ENCODE results near the gene BTBD18. TPM values are rescaled to one million over a fixed set of nuclear protein-coding genes. Genes with fewer than 3 reads are reported as not detected.

BTBD18 gene
- total RNA-seq, 1 donor from 2014 or later, result not detected

Other genes starting within 250 kb of the BTBD18 start
- gene SLC43A1, start 236.1 kb downstream of the BTBD18 start, total RNA-seq, result 12.9 and 14.1 TPM in 2 replicates
- gene TIMM10, start 221.1 kb downstream of the BTBD18 start, total RNA-seq, result 54.1 and 60.8 TPM in 2 replicates
- gene SMTNL1, start 214.2 kb downstream of the BTBD18 start, total RNA-seq, result not detected in 2 replicates
- gene UBE2L6, start 184.1 kb downstream of the BTBD18 start, total RNA-seq, result 270 and 272 TPM in 2 replicates
- 0.22 and 0.93 TPM in 2 replicates for gene SERPING1, start 154.1 kb downstream of the BTBD18 start, total RNA-seq
- 0.44 and 0.78 TPM in 2 replicates for gene YPEL4, start 101.9 kb downstream of the BTBD18 start, total RNA-seq
- gene CLP1, start 94.1 kb downstream of the BTBD18 start, total RNA-seq, result 19.5 and 19.9 TPM in 2 replicates
- gene ZDHHC5, start 83.7 kb downstream of the BTBD18 start, total RNA-seq, result 84.0 and 84.4 TPM in 2 replicates
- 14.3 and 15.7 TPM in 2 replicates for gene MED19, start 39.6 kb downstream of the BTBD18 start, total RNA-seq
- gene TMX2, start 39.2 kb downstream of the BTBD18 start, total RNA-seq, result 76.5 and 79.2 TPM in 2 replicates
- gene SELENOH, start 10.3 kb downstream of the BTBD18 start, total RNA-seq, result 160 and 175 TPM in 2 replicates
- 10.1 TPM in 2 replicates for gene CTNND1, start 10.0 kb upstream of the BTBD18 start, total RNA-seq

Measured in T-helper 1 cell treated with Interleukin-12 subunit alpha and Interleukin-12 subunit beta and Interleukin-4 antibody, amounts not matched to agents 30 ng/mL and 1 ng/mL, for 36 hours (primary cell).